Trophoblast cell (in vitro differentiated cells and primary cell): Measurements from ENCODE around the gene TRIP13.

Experiments used
- DNase-seq, 2 donors: peaks; one replicate each; pipeline ENCODE4 v3.0.0-alpha.2; 2016
- H2AFZ ChIP-seq: 2 replicates; pipeline ENCODE4 v1.6.1; 2013; ENCODE audit warnings: low read length, moderate library complexity, mild to moderate bottlenecking; ENCODE audit not compliant: insufficient read depth, poor library complexity
- H2AK5ac ChIP-seq: 2 replicates; pipeline ENCODE4 v1.6.1; 2013; ENCODE audit warnings: mild to moderate bottlenecking, low read length
- H2BK120ac ChIP-seq: 2 replicates; pipeline ENCODE4 v1.6.1; 2013; ENCODE audit warnings: low read length, mild to moderate bottlenecking, moderate library complexity; ENCODE audit not compliant: insufficient read depth, poor library complexity
- H2BK12ac ChIP-seq: 2 replicates; pipeline ENCODE4 v1.6.1; 2013; ENCODE audit warnings: mild to moderate bottlenecking, low read length, moderate library complexity
- H2BK5ac ChIP-seq: 2 replicates; pipeline ENCODE4 v1.6.1; 2013; ENCODE audit warnings: low read length, low read depth, moderate library complexity, mild to moderate bottlenecking; ENCODE audit not compliant: poor library complexity
- H3K14ac ChIP-seq: 2 replicates; pipeline ENCODE4 v1.6.1; 2013; ENCODE audit warnings: mild to moderate bottlenecking, low read length
- H3K18ac ChIP-seq: 2 replicates; pipeline ENCODE4 v1.6.1; 2013; ENCODE audit warnings: mild to moderate bottlenecking, low read length
- H3K23ac ChIP-seq: 2 replicates; pipeline ENCODE4 v1.6.1; 2013; ENCODE audit warnings: low read length
- H3K27ac ChIP-seq: 2 replicates; pipeline ENCODE4 v1.5.1; 2013; ENCODE audit warnings: low read depth, mild to moderate bottlenecking, inconsistent platforms, low read length, moderate library complexity
- H3K27me3 ChIP-seq: 2 replicates; pipeline ENCODE4 v1.6.1; 2013; ENCODE audit warnings: inconsistent platforms, mild to moderate bottlenecking, low read length, moderate library complexity; ENCODE audit not compliant: insufficient read depth
- H3K36me3 ChIP-seq, 2 experiments: 1 replicate in 1 of 2; 2 replicates in 1 of 2; pipeline ENCODE4 v1.6.1; 2013; ENCODE audit warnings: low read length in 2 of 2, mild to moderate bottlenecking in 2 of 2, moderate library complexity in 1 of 2; ENCODE audit not compliant: insufficient read depth in 2 of 2, control insufficient read depth in 1 of 2
- H3K4ac ChIP-seq: 2 replicates; pipeline ENCODE4 v1.6.1; 2013; ENCODE audit warnings: low read depth, mild to moderate bottlenecking, low read length, moderate library complexity
- H3K4me1 ChIP-seq, 2 experiments: 1 replicate in 1 of 2; 2 replicates in 1 of 2; pipeline ENCODE4 v1.6.1; 2013; ENCODE audit warnings: low read length in 2 of 2, mild to moderate bottlenecking in 2 of 2, moderate library complexity in 1 of 2; ENCODE audit not compliant: insufficient read depth in 2 of 2, control insufficient read depth in 1 of 2
- H3K4me2 ChIP-seq: 2 replicates; pipeline ENCODE4 v1.6.1; 2013; ENCODE audit warnings: inconsistent platforms, mild to moderate bottlenecking, low read length, moderate library complexity
- H3K4me3 ChIP-seq: 2 replicates; pipeline ENCODE4 v1.5.1; 2013; ENCODE audit warnings: mild to moderate bottlenecking, low read depth, low read length, inconsistent platforms
- H3K79me1 ChIP-seq: one replicate; pipeline ENCODE4 v1.6.1; 2013; ENCODE audit warnings: low read length
- H3K79me2 ChIP-seq: 2 replicates; pipeline ENCODE4 v1.6.1; 2013; ENCODE audit warnings: low read length, mild to moderate bottlenecking; ENCODE audit not compliant: control insufficient read depth, insufficient read depth, poor library complexity
- H3K9ac ChIP-seq: 2 replicates; pipeline ENCODE4 v1.6.1; 2013; ENCODE audit warnings: mild to moderate bottlenecking, low read length
- H3K9me3 ChIP-seq: 2 replicates; pipeline ENCODE4 v1.6.1; 2013; ENCODE audit warnings: low read depth, mild to moderate bottlenecking, control low read depth, inconsistent platforms, low read length; ENCODE audit not compliant: insufficient read depth
- H4K12ac ChIP-seq: 2 replicates; pipeline ENCODE4 v1.6.1; 2013; ENCODE audit warnings: low read depth, mild to moderate bottlenecking, low read length, moderate library complexity
- H4K8ac ChIP-seq: 2 replicates; pipeline ENCODE4 v1.6.1; 2013; ENCODE audit warnings: low read depth, mild to moderate bottlenecking, low read length, moderate library complexity
- H4K91ac ChIP-seq: one replicate; pipeline ENCODE4 v1.6.1; 2013; ENCODE audit warnings: low read depth, mild to moderate bottlenecking, low read length, moderate library complexity
- WGBS: extraction: QIAGEN DNeasy Blood & Tissue Kit; methylation state at CpG from one replicate; pipeline ENCODE4 v1.1.7; 2013; ENCODE audit warnings: missing lambda C conversion rate; ENCODE audit not compliant: insufficient read length, insufficient coverage; ENCODE audit errors: extremely low coverage; 5-methylcytosine and 5-hydroxymethylcytosine counted together

TRIP13 gene

GRCh38 chr5:889075-889710 is 3.5 kb upstream of the TRIP13 start:
- H3K36me3 ChIP-seq = peaks cover 52 to 66% of the 10 kb centered on the region in 2 experiments
- H4K12ac ChIP-seq = no peak overlapping the region
- no peaks in the 10 kb centered on the region for H3K9me3 ChIP-seq
- H3K79me1 ChIP-seq = peaks cover 12% of the 10 kb centered on the region
- H2BK12ac ChIP-seq = no peak overlapping the region
- H3K4me3 ChIP-seq = no peak overlapping the region
- no peak overlapping the region for H4K8ac ChIP-seq
- no peak overlapping the region for H2AK5ac ChIP-seq
- H3K27ac ChIP-seq = no peak overlapping the region
- H2AFZ ChIP-seq = no peak overlapping the region
- no peak for DNase-seq
- WGBS = no CpG with 5 or more reads among the region's 15 CpGs
- H3K4me1 ChIP-seq = peaks cover 13% of the 10 kb centered on the region in 2 experiments
- no peak overlapping the region for H4K91ac ChIP-seq
- peaks cover 17% of the 10 kb centered on the region for H3K79me2 ChIP-seq
- H2BK120ac ChIP-seq = no peak overlapping the region
- H3K4ac ChIP-seq = no peak overlapping the region
- no peak overlapping the region for H3K9ac ChIP-seq
- H3K23ac ChIP-seq = no peak overlapping the region
- no peak overlapping the region for H2BK5ac ChIP-seq
- H3K4me2 ChIP-seq = no peak overlapping the region
- H3K18ac ChIP-seq = no peak overlapping the region
- H3K27me3 ChIP-seq = no peaks in the 10 kb centered on the region
- no peak overlapping the region for H3K14ac ChIP-seq

GRCh38 chr5:891117-891836 is 1.4 kb upstream of the TRIP13 start:
- peak overlapping the region; percentile 88 for H3K4ac ChIP-seq
- H4K12ac ChIP-seq = peak overlapping the region; percentile 90
- no peak overlapping the region for H2BK120ac ChIP-seq
- peaks cover 38 to 57% of the 10 kb centered on the region in 2 experiments for H3K36me3 ChIP-seq
- peak overlapping the region; percentile 83 for H4K91ac ChIP-seq
- H2BK12ac ChIP-seq = no peak overlapping the region
- H2AFZ ChIP-seq = no peak overlapping the region
- H3K79me1 ChIP-seq = peaks cover 12% of the 10 kb centered on the region
- peaks cover 13% of the 10 kb centered on the region in 2 experiments for H3K4me1 ChIP-seq
- peaks cover 17% of the 10 kb centered on the region for H3K79me2 ChIP-seq
- peak overlapping the region; percentile 97 for H3K4me3 ChIP-seq
- H2BK5ac ChIP-seq = no peak overlapping the region
- H3K9me3 ChIP-seq = no peaks in the 10 kb centered on the region
- H3K14ac ChIP-seq = peak overlapping the region; percentile 87
- peak overlapping the region; percentile 93 for H3K4me2 ChIP-seq
- WGBS = no CpG with 5 or more reads among the region's 34 CpGs
- H2AK5ac ChIP-seq = peak overlapping the region; percentile 89
- H3K9ac ChIP-seq = peak overlapping the region; percentile 92
- H3K27ac ChIP-seq = no peak overlapping the region
- H3K27me3 ChIP-seq = no peaks in the 10 kb centered on the region
- H3K23ac ChIP-seq = no peak overlapping the region
- peak overlapping the region; percentile 93 for H4K8ac ChIP-seq
- DNase-seq = peak in 1 of 2 donors; percentile 54
- H3K18ac ChIP-seq = peak overlapping the region; percentile 85

GRCh38 chr5:891837-892393 is 769 bp upstream of the TRIP13 start:
- Histone ChIP-seq H4K91ac (peak overlapping the region; percentile 83), H3K4me2 (peak overlapping the region; percentile 93), H3K4me3 (peak overlapping the region; percentile 97), H3K79me1 (peaks cover 12% of the 10 kb centered on the region), H4K8ac (peak overlapping the region; percentile 93), H4K12ac (peak overlapping the region; percentile 90), H3K23ac (peak overlapping the region; percentile 64), H3K4ac (peak overlapping the region; percentile 88), H3K18ac (peak overlapping the region; percentile 85), H3K79me2 (peaks cover 17% of the 10 kb centered on the region), H3K27ac (no peak overlapping the region), H3K4me1 (peaks cover 13% of the 10 kb centered on the region in 2 experiments), H3K36me3 (peaks cover 34 to 56% of the 10 kb centered on the region in 2 experiments), H2AK5ac (peak overlapping the region; percentile 89), H2AFZ (peak overlapping the region; percentile 71), H3K9me3 (no peaks in the 10 kb centered on the region), H3K14ac (peak overlapping the region; percentile 87), H2BK5ac (peak overlapping the region; percentile 73), H2BK120ac (peak overlapping the region; percentile 73), H3K27me3 (no peaks in the 10 kb centered on the region), H2BK12ac (no peak overlapping the region), H3K9ac (peak overlapping the region; percentile 92)
- WGBS = no CpG with 5 or more reads among the region's 25 CpGs
- peak in 1 of 2 donors; percentile 54 for DNase-seq

GRCh38 chr5:893137-893506 is 438 bp downstream of the TRIP13 start:
- H3K79me2 ChIP-seq = peaks cover 17% of the 10 kb centered on the region
- no peak overlapping the region for H3K27ac ChIP-seq
- peak overlapping the region; percentile 94 for H3K18ac ChIP-seq
- no peak for DNase-seq
- no peak overlapping the region for H2BK12ac ChIP-seq
- H3K9ac ChIP-seq = peak overlapping the region; percentile 28
- peak overlapping the region; percentile 97 for H3K4me3 ChIP-seq
- peak overlapping the region; percentile 80 for H2AK5ac ChIP-seq
- H4K8ac ChIP-seq = peak overlapping the region; percentile 96
- no peak overlapping the region for H3K23ac ChIP-seq
- no peak overlapping the region for H2BK5ac ChIP-seq
- peak overlapping the region; percentile 96 for H2AFZ ChIP-seq
- no peaks in the 10 kb centered on the region for H3K9me3 ChIP-seq
- peak overlapping the region; percentile 43 for H2BK120ac ChIP-seq
- peaks cover 12% of the 10 kb centered on the region for H3K79me1 ChIP-seq
- H4K12ac ChIP-seq = peak overlapping the region; percentile 93
- peak overlapping the region; percentile 93 for H3K4me2 ChIP-seq
- peak overlapping the region; percentile 77 for H4K91ac ChIP-seq
- H3K27me3 ChIP-seq = no peaks in the 10 kb centered on the region
- peaks cover 28 to 47% of the 10 kb centered on the region in 2 experiments for H3K36me3 ChIP-seq
- peak overlapping the region; percentile 66 for H3K4ac ChIP-seq
- H3K14ac ChIP-seq = peak overlapping the region; percentile 93
- no CpG with 5 or more reads among the region's 31 CpGs for WGBS
- peaks cover 13% of the 10 kb centered on the region in 2 experiments for H3K4me1 ChIP-seq
